ENCODE data around the gene HPSE2. TPM values are rescaled to one million over a fixed set of nuclear protein-coding genes. Genes with fewer than 3 reads are reported as not detected.

The HPSE2 gene
- polyA plus RNA-seq, 1 experiment: not detected

GRCh38 chr10:99042051-99042771, 193.4 kb downstream of the HPSE2 start:
- CTCF ChIA-PET: interaction anchor here (0.7 to 1.6 kb wide), 5 partner anchors 13 to 568 kb away, joined by 3 to 5 read pairs (median 3); no protein-coding TSS in a partner anchor
- POLR2A ChIA-PET: no interaction called here
- no peak for DNase-seq (ENCODE audit: low read depth)
- no peaks in the 10 kb centered on the region for H3K36me3 ChIP-seq (ENCODE audit: control insufficient read depth, insufficient read depth, low read length)
- no peak for TF ChIP-seq CTCF (IDR thresholded peaks at IDR 0.05; ENCODE audit: insufficient read depth, low read depth, low read length)
- no peaks in the 10 kb centered on the region for H3K27me3 ChIP-seq (ENCODE audit: control insufficient read depth, insufficient read depth, low read length)
- no peak overlapping the region for H3K4me3 ChIP-seq (ENCODE audit: low read depth, low read length)

GRCh38 chr10:99041468-99041867, 194.2 kb downstream of the HPSE2 start:
- no peak for DNase-seq (ENCODE audit: low read depth)
- Histone ChIP-seq H3K27me3 (ENCODE audit: control insufficient read depth, insufficient read depth, low read length) (no peaks in the 10 kb centered on the region), H3K36me3 (ENCODE audit: control insufficient read depth, insufficient read depth, low read length) (no peaks in the 10 kb centered on the region), H3K4me3 (ENCODE audit: low read depth, low read length) (no peak overlapping the region)
- TF ChIP-seq CTCF (IDR thresholded peaks at IDR 0.05; ENCODE audit: insufficient read depth, low read depth, low read length): no peak
- CTCF ChIA-PET: interaction anchor here (0.8 to 1.2 kb wide), 3 partner anchors 17 to 293 kb away, joined by 3 to 7 read pairs (median 4); no protein-coding TSS in a partner anchor
- POLR2A ChIA-PET: no interaction called here

GRCh38 chr10:99013885-99014284, 221.8 kb downstream of the HPSE2 start:
- ChIA-PET POLR2A (no interaction called here), CTCF (no interaction called here)
- DNase-seq (ENCODE audit: low read depth): no peak
- H3K36me3 ChIP-seq (ENCODE audit: control insufficient read depth, insufficient read depth, low read length): no peaks in the 10 kb centered on the region
- H3K4me3 ChIP-seq (ENCODE audit: low read depth, low read length): no peak overlapping the region
- H3K27me3 ChIP-seq (ENCODE audit: control insufficient read depth, insufficient read depth, low read length): no peaks in the 10 kb centered on the region
- no peak for TF ChIP-seq CTCF (IDR thresholded peaks at IDR 0.05; ENCODE audit: insufficient read depth, low read depth, low read length)

GRCh38 chr10:99010286-99010685, 225.4 kb downstream of the HPSE2 start:
- no peak for DNase-seq (ENCODE audit: low read depth)
- POLR2A ChIA-PET: no interaction called here
- TF ChIP-seq CTCF (IDR thresholded peaks at IDR 0.05; ENCODE audit: insufficient read depth, low read depth, low read length): no peak

GRCh38 chr10:99008054-99008453, 227.6 kb downstream of the HPSE2 start:
- no peaks in the 10 kb centered on the region for H3K27me3 ChIP-seq (ENCODE audit: control insufficient read depth, insufficient read depth, low read length)
- no peak overlapping the region for H3K4me3 ChIP-seq (ENCODE audit: low read depth, low read length)
- CTCF ChIA-PET: no interaction called here
- POLR2A ChIA-PET: no interaction called here
- no peaks in the 10 kb centered on the region for H3K36me3 ChIP-seq (ENCODE audit: control insufficient read depth, insufficient read depth, low read length)
- peak; percentile 18 for DNase-seq (ENCODE audit: low read depth)
- no peak for TF ChIP-seq CTCF (IDR thresholded peaks at IDR 0.05; ENCODE audit: insufficient read depth, low read depth, low read length)

More at GRCh38 chr10:99010286-99010685, 225.4 kb downstream of the HPSE2 start:
- Histone ChIP-seq H3K27me3 (ENCODE audit: control insufficient read depth, insufficient read depth, low read length) (no peaks in the 10 kb centered on the region), H3K4me3 (ENCODE audit: low read depth, low read length) (no peak overlapping the region), H3K36me3 (ENCODE audit: control insufficient read depth, insufficient read depth, low read length) (no peaks in the 10 kb centered on the region)
- CTCF ChIA-PET: interaction anchor here (0.9 kb wide), 1 partner anchor 54 kb away, joined by 5 read pairs; no protein-coding TSS in a partner anchor

Measured in BJ (cell line).